Activated naive CD4-positive, alpha-beta T cell treated with anti-CD3 and anti-CD28 coated beads, Interleukin-2, amount 50 U/mL, for 24 hours (primary cell): ENCODE results near the gene ALG6.
"Not testable (repeated sequence)": the region's sequence is repeated elsewhere in the genome, so short reads cannot be mapped to it uniquely, and the experiment has no call there.

ENCODE experiments used
- H3K27ac Mint-ChIP-seq: one replicate; pipeline ENCODE4 v1.8.0; 2021; ENCODE audit warnings: mild to moderate bottlenecking, mixed read lengths
- H3K27me3 Mint-ChIP-seq: one replicate; pipeline ENCODE4 v1.8.0; 2021; ENCODE audit warnings: mixed read lengths
- H3K36me3 Mint-ChIP-seq: one replicate; pipeline ENCODE4 v1.8.0; 2021; ENCODE audit warnings: mixed read lengths
- H3K4me1 Mint-ChIP-seq: one replicate; pipeline ENCODE4 v1.8.0; 2021; ENCODE audit warnings: mixed read lengths
- H3K4me3 Mint-ChIP-seq: one replicate; pipeline ENCODE4 v1.8.0; 2021; ENCODE audit warnings: mild to moderate bottlenecking, mixed read lengths
- H3K9me3 Mint-ChIP-seq: one replicate; pipeline ENCODE4 v1.8.0; 2021; ENCODE audit warnings: mixed read lengths

The ALG6 gene

DNA sequence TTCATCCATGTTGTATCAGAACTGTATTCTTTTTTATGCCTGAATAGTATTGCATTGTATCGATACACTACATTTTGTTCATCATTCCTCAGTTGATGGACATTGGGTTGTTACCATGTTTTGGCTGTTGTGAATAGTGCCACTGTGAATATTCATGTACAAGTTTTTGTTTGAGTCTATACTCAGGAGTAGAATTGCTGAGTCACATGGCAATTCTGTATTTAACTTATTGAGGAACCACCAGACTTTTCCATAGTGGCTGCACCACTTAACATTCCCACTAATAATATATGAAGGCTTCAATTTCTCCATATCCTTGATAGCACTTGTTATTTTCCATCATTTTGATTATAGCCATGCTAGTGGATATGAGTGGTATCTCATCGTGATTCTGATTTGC lies 56.2 kb downstream of the ALG6 start:
- Mint-ChIP-seq H3K36me3 (peaks cover 22% of the 10 kb centered on the region), H3K27me3 (no peaks in the 10 kb centered on the region), H3K4me1 (no peaks in the 10 kb centered on the region), H3K27ac (no peak overlapping the region), H3K9me3 (no peaks in the 10 kb centered on the region), H3K4me3 (no peak overlapping the region)

DNA sequence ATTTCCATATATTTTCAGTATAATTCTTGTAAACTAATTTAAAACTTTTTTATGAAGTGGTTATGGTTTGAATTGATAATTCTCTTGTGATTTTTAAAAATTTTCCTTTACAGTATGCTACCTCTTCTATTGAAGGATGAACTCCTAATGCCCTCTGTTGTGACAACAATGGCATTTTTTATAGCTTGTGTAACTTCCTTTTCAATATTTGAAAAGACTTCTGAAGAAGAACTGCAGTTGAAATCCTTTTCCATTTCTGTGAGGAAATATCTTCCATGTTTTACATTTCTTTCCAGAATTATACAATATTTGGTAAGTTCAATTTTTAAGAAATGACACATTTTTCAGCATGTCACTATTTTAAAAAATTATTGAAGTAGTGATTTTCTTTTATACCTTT lies 61.4 kb downstream of the ALG6 start:
- Mint-ChIP-seq H3K4me3 (no peak overlapping the region), H3K36me3 (peaks cover 26% of the 10 kb centered on the region), H3K27me3 (no peaks in the 10 kb centered on the region), H3K27ac (no peak overlapping the region), H3K4me1 (no peaks in the 10 kb centered on the region), H3K9me3 (no peaks in the 10 kb centered on the region)

DNA sequence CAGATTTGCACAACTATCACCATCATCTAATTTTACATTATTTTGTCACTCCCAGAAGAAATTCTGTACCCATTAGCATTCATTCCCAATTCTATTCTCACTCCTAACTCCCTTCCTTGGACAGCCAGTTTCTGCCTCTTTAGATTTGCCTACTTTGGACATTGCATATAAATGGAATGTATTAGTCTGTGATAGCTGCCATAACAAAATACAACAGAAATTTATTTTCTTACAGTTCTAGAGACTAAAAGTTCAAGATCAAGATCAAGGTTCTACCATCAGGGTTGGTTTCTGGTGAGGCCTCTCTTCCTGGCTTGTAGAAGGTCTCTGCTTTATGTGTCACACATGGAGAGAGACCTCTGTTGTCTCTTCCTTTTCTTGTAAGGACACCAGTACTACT lies 61.9 kb downstream of the ALG6 start:
- Mint-ChIP-seq H3K4me1 (no peaks in the 10 kb centered on the region), H3K27ac (no peak overlapping the region), H3K9me3 (no peaks in the 10 kb centered on the region), H3K27me3 (no peaks in the 10 kb centered on the region), H3K36me3 (peaks cover 26% of the 10 kb centered on the region), H3K4me3 (no peak overlapping the region)

DNA sequence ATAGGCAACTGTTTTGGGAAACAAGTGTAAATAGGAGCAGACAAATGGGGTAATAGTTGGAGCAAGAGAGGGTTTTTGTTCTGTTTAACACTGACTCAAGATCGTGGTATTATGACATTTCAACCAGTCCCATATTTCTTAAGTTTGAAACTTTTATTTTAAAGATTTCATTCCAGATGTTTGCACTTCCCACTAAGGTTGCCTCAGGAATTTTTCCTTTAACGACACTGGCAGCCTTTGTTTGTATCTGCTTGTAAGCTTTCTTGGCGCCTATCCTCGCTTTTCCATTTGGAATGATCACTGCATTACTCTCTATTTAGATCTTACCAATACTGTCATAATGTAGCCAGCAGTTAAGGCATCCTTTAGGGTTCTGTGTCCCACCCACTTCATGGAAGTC lies 67.7 kb downstream of the ALG6 start:
- Mint-ChIP-seq H3K4me3 (no peak overlapping the region), H3K9me3 (no peaks in the 10 kb centered on the region), H3K36me3 (peaks cover 15% of the 10 kb centered on the region), H3K4me1 (no peaks in the 10 kb centered on the region), H3K27ac (no peak overlapping the region), H3K27me3 (no peaks in the 10 kb centered on the region)

DNA sequence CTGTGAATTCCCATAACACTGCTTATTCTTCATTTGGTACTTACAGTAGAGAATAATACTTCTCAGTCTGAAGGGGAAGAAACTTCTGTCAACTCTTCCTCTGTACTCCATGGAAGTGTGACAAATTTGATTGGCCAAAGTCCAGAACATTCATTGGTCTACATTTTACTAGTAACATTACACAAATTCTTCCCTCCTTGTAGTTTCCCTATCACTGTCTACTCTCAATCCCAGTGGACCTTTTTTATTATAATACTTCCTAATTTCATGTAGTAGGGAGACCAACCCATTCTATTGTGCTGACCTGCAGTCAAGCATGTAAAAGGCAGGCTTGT lies 74.7 kb downstream of the ALG6 start:
- Mint-ChIP-seq H3K36me3 (no peaks in the 10 kb centered on the region), H3K9me3 (no peaks in the 10 kb centered on the region), H3K27ac (no peak overlapping the region), H3K4me1 (no peaks in the 10 kb centered on the region), H3K27me3 (no peaks in the 10 kb centered on the region), H3K4me3 (no peak overlapping the region)

DNA sequence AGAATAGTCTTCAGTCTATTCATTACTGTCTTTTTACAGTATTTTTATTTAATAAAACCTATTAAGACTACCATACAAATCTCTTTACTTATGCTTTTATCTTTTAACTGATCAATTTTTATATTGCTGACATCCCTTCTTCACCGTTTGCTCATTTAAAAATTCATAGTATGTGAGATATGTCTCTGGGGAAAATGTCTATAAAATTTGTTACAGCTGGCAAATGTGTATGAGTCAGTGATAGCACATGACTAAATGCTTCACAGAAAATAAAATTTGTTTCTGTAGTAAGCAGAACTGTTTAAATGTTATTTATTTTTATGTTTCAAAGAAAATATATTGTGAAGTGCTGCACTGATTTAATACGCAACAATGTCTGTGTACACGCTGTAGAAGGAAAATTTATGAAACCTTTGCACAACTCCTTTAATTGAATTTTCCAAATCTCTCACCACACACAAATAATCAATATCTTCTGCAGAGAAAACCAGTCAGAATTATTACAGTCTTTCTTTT lies 81.4 kb downstream of the ALG6 start:
- Mint-ChIP-seq H3K27ac (no peak overlapping the region), H3K36me3 (peaks cover 3% of the 10 kb centered on the region), H3K4me1 (no peaks in the 10 kb centered on the region), H3K9me3 (no peaks in the 10 kb centered on the region), H3K27me3 (no peaks in the 10 kb centered on the region), H3K4me3 (no peak overlapping the region)

DNA sequence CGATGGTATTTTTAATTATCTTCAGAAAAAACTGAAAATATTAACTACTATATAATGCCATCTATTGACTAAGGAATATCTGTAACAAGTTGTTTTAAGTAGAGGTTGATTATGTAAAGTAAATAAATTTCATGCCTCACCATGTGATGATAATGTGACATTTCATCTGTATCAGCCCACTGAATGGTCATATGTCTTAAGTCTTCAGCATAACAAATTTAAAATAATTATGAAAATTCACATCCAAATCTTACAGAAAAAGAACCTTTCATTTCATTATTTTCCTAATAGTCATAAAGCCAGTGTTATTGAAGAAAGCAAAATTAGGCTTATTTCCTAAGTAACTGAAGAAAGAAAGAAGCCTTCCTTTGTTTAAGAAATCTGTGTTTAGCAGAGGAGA lies 83.0 kb downstream of the ALG6 start:
- Mint-ChIP-seq H3K4me3 (no peak overlapping the region), H3K27me3 (no peaks in the 10 kb centered on the region), H3K9me3 (no peaks in the 10 kb centered on the region), H3K4me1 (no peaks in the 10 kb centered on the region), H3K27ac (no peak overlapping the region), H3K36me3 (peaks cover 3% of the 10 kb centered on the region)

DNA sequence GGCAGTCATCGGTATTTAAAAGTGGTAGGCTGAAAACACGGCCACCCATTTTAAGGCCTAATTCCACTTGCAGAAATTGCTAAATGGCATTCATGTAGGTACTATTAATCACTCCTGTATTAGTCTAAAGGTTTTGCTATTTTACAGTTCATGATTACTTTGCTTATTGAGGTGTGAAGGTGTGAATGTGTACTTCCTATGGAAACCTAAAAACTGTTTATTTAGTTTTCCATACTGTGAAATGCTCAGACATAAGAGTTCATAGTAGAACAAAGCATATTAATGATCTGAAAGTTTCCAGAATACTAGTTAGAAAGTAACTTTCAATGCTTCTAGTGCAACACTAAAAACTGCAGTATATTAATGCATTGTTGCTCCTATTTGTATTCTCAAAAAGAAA lies 85.8 kb downstream of the ALG6 start:
- Mint-ChIP-seq H3K4me3 (no peak overlapping the region), H3K27ac (no peak overlapping the region), H3K27me3 (no peaks in the 10 kb centered on the region), H3K9me3 (no peaks in the 10 kb centered on the region), H3K4me1 (no peaks in the 10 kb centered on the region), H3K36me3 (peaks cover 2% of the 10 kb centered on the region)

DNA sequence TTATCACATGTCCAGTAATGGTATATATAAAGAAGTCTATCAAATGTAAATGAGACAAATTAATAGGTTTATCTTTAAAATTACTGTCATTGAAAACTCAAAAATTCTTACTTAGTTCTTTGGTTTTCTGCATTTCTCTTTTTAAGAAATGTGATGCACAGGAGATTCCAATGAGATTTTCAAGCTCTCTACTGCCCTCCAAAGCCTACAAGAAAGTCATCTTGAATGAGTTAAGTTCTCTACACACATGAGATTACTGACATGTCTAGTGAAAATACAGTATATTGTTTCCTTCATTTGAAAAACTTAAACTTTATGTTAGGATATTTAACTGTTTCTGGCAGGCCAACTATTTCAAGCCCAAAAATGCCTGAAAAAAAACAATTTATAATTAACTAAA lies 86.8 kb downstream of the ALG6 start:
- H3K9me3 Mint-ChIP-seq: no peaks in the 10 kb centered on the region
- no peaks in the 10 kb centered on the region for H3K27me3 Mint-ChIP-seq
- H3K4me1 Mint-ChIP-seq: no peaks in the 10 kb centered on the region
- H3K36me3 Mint-ChIP-seq: peaks cover 4% of the 10 kb centered on the region
- H3K27ac Mint-ChIP-seq: no peak overlapping the region
- no peak overlapping the region for H3K4me3 Mint-ChIP-seq

DNA sequence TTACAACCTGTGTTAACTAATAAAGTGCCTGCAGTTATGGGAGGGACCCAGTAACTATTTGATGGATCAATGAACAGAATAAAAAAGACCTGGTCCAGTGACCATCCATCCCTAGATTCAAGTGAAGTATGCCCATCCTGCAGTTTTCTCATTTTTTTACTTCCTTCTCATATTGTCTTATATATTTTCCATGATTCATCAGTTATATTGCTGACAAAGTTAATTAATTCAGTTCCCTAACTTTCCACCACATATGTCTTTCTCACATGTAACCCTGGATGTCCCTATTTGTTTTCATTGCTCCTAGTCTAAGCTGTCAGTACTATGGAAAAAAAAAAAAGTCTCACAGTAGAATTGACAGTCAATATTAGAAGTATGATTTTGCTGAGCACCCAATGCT lies 91.3 kb downstream of the ALG6 start:
- H3K27ac Mint-ChIP-seq: no peak overlapping the region
- H3K4me1 Mint-ChIP-seq: peaks cover 3% of the 10 kb centered on the region
- no peaks in the 10 kb centered on the region for H3K27me3 Mint-ChIP-seq
- peaks cover 9% of the 10 kb centered on the region for H3K9me3 Mint-ChIP-seq
- H3K36me3 Mint-ChIP-seq: peaks cover 28% of the 10 kb centered on the region
- no peak overlapping the region for H3K4me3 Mint-ChIP-seq

DNA sequence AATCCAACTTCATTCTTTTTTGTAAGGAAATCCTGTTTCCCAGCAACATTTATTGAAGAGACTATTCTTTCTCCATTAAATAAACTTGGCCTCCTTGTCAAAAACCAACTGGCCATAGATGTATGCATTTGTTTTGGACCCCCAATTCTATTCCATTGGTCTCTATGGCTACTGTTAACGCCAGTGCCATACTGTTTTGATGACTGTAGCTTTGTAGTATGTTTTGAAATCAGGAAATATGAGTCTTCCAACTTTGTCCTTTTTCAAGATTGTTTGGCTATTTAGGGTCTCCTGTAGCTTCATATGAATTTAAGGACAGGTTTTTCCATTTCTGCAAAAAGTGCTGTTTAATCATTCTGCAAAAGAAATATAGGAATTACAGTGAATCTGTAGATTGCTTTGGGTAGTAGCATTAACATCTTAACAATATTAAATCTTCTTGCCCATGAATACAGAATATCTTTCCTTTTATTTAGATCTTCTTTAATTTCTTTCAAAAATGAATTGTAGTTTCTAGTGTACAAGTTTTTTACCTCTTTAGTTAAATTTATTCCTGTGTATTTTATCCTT lies 94.3 kb downstream of the ALG6 start:
- H3K36me3 Mint-ChIP-seq: peaks cover 28% of the 10 kb centered on the region
- H3K27me3 Mint-ChIP-seq: no peaks in the 10 kb centered on the region
- no peak overlapping the region for H3K4me3 Mint-ChIP-seq
- H3K27ac Mint-ChIP-seq: no peak overlapping the region
- H3K4me1 Mint-ChIP-seq: peaks cover 3% of the 10 kb centered on the region
- peaks cover 9% of the 10 kb centered on the region for H3K9me3 Mint-ChIP-seq

DNA sequence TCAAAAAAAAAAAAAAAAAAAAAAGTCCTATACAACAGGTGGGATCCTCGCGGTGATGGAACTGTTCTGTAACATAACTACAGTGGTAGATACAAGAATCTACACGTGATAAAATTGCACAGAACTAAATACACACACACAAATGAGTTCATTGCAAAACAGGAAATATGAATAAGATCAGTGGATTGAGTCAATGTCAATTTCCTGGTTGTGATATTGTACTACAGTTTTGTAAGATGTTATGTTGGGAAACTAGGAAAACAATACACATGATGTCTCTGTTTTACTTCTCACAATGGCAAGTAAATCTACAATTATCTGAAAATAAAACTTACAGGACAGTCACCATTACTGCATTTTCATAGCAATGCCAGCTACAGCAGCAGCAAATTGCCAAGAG lies 95.8 kb downstream of the ALG6 start:
- peaks cover 9% of the 10 kb centered on the region for H3K9me3 Mint-ChIP-seq
- peaks cover 26% of the 10 kb centered on the region for H3K36me3 Mint-ChIP-seq
- H3K27ac Mint-ChIP-seq: no peak overlapping the region
- H3K27me3 Mint-ChIP-seq: no peaks in the 10 kb centered on the region
- peaks cover 3% of the 10 kb centered on the region for H3K4me1 Mint-ChIP-seq
- no peak overlapping the region for H3K4me3 Mint-ChIP-seq

DNA sequence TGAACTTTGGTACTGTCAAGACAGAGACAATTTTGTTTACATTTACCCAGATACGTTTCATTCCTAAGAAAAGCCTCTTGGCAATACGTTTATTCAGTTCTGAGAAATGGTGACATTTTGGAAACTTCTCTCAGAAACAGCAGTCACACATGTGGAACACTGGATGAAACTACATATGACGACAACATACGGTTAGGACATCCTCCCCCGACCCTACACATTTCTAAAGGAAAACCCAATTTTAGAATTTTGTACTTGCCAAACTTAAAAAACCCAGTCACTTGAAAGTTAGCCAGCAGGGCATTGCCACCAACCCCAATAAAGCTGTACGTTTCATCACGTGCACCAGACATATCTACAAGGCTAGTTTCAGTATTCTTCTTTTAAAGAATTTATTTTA lies 98.8 kb downstream of the ALG6 start:
- no peak overlapping the region for H3K4me3 Mint-ChIP-seq
- H3K27ac Mint-ChIP-seq: no peak overlapping the region
- H3K4me1 Mint-ChIP-seq: peaks cover 3% of the 10 kb centered on the region
- peaks cover 9% of the 10 kb centered on the region for H3K9me3 Mint-ChIP-seq
- peaks cover 24% of the 10 kb centered on the region for H3K36me3 Mint-ChIP-seq
- H3K27me3 Mint-ChIP-seq: no peaks in the 10 kb centered on the region

DNA sequence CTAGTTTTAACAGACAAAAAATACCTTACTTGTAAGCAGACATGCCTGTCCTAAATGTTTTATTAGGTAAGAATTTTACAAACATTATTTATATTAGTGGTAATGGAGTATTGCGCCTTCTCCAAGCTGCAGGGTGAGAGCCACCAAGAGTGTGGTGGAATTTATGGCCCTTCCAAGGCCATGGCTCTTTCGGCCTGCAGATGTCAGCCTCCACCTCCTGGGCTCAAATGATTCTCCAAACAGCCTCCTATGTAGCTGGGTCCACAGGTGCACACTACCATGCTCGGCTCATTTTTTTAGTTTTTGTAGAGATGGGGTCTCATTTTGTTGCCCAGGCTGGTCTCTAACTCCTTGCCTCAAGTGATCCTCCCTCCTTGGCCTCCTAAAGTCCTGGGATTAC lies 99.3 kb downstream of the ALG6 start:
- Mint-ChIP-seq H3K27ac (no peak overlapping the region), H3K27me3 (no peaks in the 10 kb centered on the region), H3K4me3 (no peak overlapping the region), H3K9me3 (peaks cover 8% of the 10 kb centered on the region), H3K36me3 (peaks cover 22% of the 10 kb centered on the region), H3K4me1 (peaks cover 3% of the 10 kb centered on the region)

DNA sequence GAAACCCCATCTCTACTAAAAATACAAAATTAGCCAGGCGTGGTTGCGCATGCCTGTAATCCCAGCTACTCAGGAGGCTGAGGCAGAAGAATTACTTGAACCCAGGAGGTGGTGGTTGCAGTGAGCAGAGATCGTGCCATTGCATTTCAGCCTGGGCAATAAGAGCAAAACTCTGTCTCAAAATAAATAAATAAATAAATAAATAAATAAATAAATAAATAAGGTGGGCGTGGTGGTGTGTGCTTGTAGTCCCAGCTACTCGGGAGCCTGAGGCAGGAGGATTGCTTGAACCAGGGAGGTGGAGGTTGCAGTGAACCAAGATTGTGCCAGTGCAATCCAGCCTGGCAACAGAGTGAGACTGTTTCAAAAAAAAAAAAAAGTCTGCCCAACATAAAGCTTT lies 101.3 kb downstream of the ALG6 start:
- not testable (repeated sequence) for H3K4me1 Mint-ChIP-seq, H3K27ac Mint-ChIP-seq, H3K9me3 Mint-ChIP-seq, H3K27me3 Mint-ChIP-seq, H3K36me3 Mint-ChIP-seq, H3K4me3 Mint-ChIP-seq

DNA sequence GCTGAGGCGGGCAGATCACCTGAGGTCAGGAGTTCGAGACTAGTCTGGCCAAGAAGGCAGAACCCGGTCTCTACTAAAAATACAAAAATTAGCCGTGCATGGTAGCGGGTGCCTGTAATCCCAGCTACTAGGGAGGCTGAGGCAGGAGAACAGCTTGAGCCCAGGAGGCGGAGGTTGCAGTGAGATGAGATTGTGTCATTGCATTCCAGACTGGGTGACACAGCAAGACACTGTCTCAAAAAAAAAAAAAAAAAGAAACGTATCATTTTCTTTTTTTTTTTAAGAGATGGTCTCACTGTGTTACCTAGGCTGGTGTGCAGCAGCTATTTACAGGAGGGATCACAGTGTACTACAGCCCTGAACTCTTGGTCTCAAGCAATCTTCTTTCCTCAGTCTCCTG lies 108.3 kb downstream of the ALG6 start:
- Mint-ChIP-seq H3K27ac (no peak overlapping the region), H3K9me3 (no peaks in the 10 kb centered on the region), H3K36me3 (peaks cover 7% of the 10 kb centered on the region), H3K4me1 (no peaks in the 10 kb centered on the region), H3K4me3 (no peak overlapping the region), H3K27me3 (no peaks in the 10 kb centered on the region)

DNA sequence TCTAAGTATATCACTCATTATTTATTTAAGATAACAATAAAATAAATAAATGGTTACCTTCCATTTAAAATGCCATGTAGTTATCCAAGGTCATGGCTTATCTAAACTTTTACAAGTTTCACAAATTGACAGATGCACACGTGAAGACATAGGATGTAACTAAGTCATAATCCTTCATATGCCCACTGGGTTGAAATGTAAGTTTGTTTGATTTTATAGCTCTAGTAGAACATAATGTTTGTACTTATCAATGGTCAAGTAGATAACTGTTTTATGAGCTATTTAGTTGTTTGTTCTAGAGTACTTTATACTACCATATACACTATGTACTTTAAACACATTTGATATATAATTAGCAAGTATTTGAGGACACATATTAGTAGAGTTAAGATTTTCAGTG lies 112.6 kb downstream of the ALG6 start:
- no peak overlapping the region for H3K4me3 Mint-ChIP-seq

More for the DNA sequence above, 112.6 kb downstream of the ALG6 start:
- Mint-ChIP-seq H3K27me3 (no peaks in the 10 kb centered on the region), H3K4me1 (no peaks in the 10 kb centered on the region), H3K9me3 (no peaks in the 10 kb centered on the region), H3K27ac (no peak overlapping the region), H3K36me3 (peaks cover 6% of the 10 kb centered on the region)
